Fibroblast of villous mesenchyme (primary cell): ENCODE results near the gene CCPG1. TPM values are rescaled to one million over a fixed set of nuclear protein-coding genes. Genes with fewer than 3 reads are reported as not detected.

Experiments used
- DNase-seq: peaks from one replicate; pipeline ENCODE4 v3.0.0-alpha.2; 2010; ENCODE audit warnings: low read depth
- H3K4me3 ChIP-seq: 2 replicates; pipeline ENCODE4 v1.5.1; 2011; ENCODE audit warnings: low read depth, mild to moderate bottlenecking, low read length
- CTCF ChIP-seq: IDR thresholded peaks from 2 replicates; pipeline ENCODE4 v1.5.1; 2012; ENCODE audit warnings: low read depth, mild to moderate bottlenecking, low read length; ENCODE audit not compliant: insufficient read depth
- total RNA-seq: library from RNA; depleted of rRNA; stranded (reverse); fragments of >200 nt; gene quantifications from 2 replicates; pipeline ENCODE4 v1.2.3, GENCODE V29; 2012

CCPG1 gene
- total RNA-seq, 1 donor = 42.3 TPM

- TF ChIP-seq CTCF = no peak
- peak; percentile 92 for DNase-seq
- peak within 1 kb of the TSS; percentile 98 for H3K4me3 ChIP-seq
Measured at GRCh38 chr15:55318588-55319494, 89.3 kb downstream of the CCPG1 start, which contains the start of the genes PIGB and PIGBOS1. PIGB (plus strand) TSS chr15:55319222; CDS start chr15:55319251, 29 bp downstream. PIGBOS1 (minus strand) TSS chr15:55319123; CDS start chr15:55317792, 1,331 bp downstream.

Other genes with a start within 250 kb of the CCPG1 start
- gene RSL24D1, start 211.4 kb downstream of the CCPG1 start, total RNA-seq = 82.1 and 84.2 TPM in 2 replicates
- 7.8 and 8.4 TPM in 2 replicates for gene RAB27A, start 118.5 kb downstream of the CCPG1 start, total RNA-seq
- gene PIGBOS1, start 89.2 kb downstream of the CCPG1 start, total RNA-seq = 7.3 and 8.1 TPM in 2 replicates
- 12.2 and 20.3 TPM in 2 replicates for gene PIGB, start 89.1 kb downstream of the CCPG1 start, total RNA-seq
- gene PIERCE2, start 136 bp upstream of the CCPG1 start, total RNA-seq = 1.3 TPM in 2 replicates
- 0.64 and 1.3 TPM in 2 replicates for gene DNAAF4, start 99.9 kb upstream of the CCPG1 start, total RNA-seq
- 9.0 and 12.5 TPM in 2 replicates for gene PYGO1, start 180.0 kb upstream of the CCPG1 start, total RNA-seq